HepG2 (cell line): Measurements from ENCODE around the gene C9orf43. TPM values are rescaled to one million over a fixed set of nuclear protein-coding genes. Genes with fewer than 3 reads are reported as not detected.
A peak's percentile ranks its signal among the peaks of the same experiment; 100 is the strongest.

Experiments used
- AGO1 ChIP-seq: fragments of 200-400 bp; formaldehyde crosslinking; IDR thresholded peaks from 2 replicates; pipeline ENCODE4 v1.6.1; 2017; ENCODE audit warnings: mild to moderate bottlenecking, low read depth, low read length, moderate library complexity; ENCODE audit not compliant: poor library complexity, severe bottlenecking
- ARHGAP35 ChIP-seq: sonication (generic); formaldehyde crosslinking; IDR thresholded peaks from 2 replicates; pipeline ENCODE4 v1.9.0; 2022; ENCODE audit warnings: mild to moderate bottlenecking, inconsistent platforms, moderate library complexity, missing genetic modification reagents, borderline replicate concordance
- ATRX ChIP-seq: sonication (generic); formaldehyde crosslinking; IDR thresholded peaks from 2 replicates; pipeline ENCODE4 v1.4.0; 2020; ENCODE audit warnings: missing genetic modification reagents, borderline replicate concordance
- IRF2 ChIP-seq: IDR thresholded peaks from 2 replicates; pipeline ENCODE4 v1.6.1; 2018; ENCODE audit warnings: missing genetic modification reagents, missing compliant biosample characterization
- MZF1 ChIP-seq: sonication (generic); formaldehyde crosslinking; IDR thresholded peaks from 2 replicates; pipeline ENCODE4 v1.8.1; 2023; ENCODE audit warnings: mild to moderate bottlenecking, missing genetic modification reagents, borderline replicate concordance
- NRL ChIP-seq: sonication (generic); formaldehyde crosslinking; IDR thresholded peaks from 2 replicates; pipeline ENCODE4 v1.5.0; 2020; ENCODE audit warnings: missing genetic modification reagents, mild to moderate bottlenecking, moderate library complexity, borderline replicate concordance
- SRSF9 ChIP-seq: fragments of 200-400 bp; formaldehyde crosslinking; IDR thresholded peaks from 2 replicates; pipeline ENCODE4 v1.6.1; 2018; ENCODE audit warnings: borderline replicate concordance, mild to moderate bottlenecking, low read depth, low read length; ENCODE audit not compliant: insufficient read depth, poor library complexity, severe bottlenecking
- ZBTB21 ChIP-seq: sonication (generic); formaldehyde crosslinking; IDR thresholded peaks from 2 replicates; pipeline ENCODE4 v1.4.0; 2020; ENCODE audit warnings: missing genetic modification reagents
- ZFAT ChIP-seq: sonication (generic); formaldehyde crosslinking; conservative IDR thresholded peaks from 2 replicates; pipeline ENCODE4 v1.8.1; 2023; ENCODE audit warnings: missing genetic modification reagents, inconsistent platforms
- polyA plus RNA-seq, 8 experiments: library from polyadenylated mRNA; depleted of rRNA in 3 of 8; stranded (reverse) in 7 of 8; unstranded in 1 of 8; fragments of >200 nt; fragmentation: Illumina TruSeq in 4 of 8; extraction: Trizol in 4 of 8; gene quantifications; 2 replicates each; pipeline versions ENCODE4 v1.2.1 to v1.2.3, GENCODE V29; 2011 to 2016; ENCODE audit warnings: low read depth in 4 of 8, missing spikeins in 1 of 8, mixed read lengths in 1 of 8; ENCODE audit not compliant: insufficient read depth in 1 of 8
- total RNA-seq, 5 experiments: library from RNA; depleted of rRNA; stranded (reverse); fragments of >200 nt; fragmentation: Illumina TruSeq; extraction: Trizol; gene quantifications; 2 replicates each; pipeline ENCODE4 v1.2.3, GENCODE V29; 2016; ENCODE audit warnings: low read depth in 1 of 5
- TF ChIP-seq, protein P1 (sequence below): sonication (generic); formaldehyde crosslinking; IDR thresholded peaks from 2 replicates; pipeline ENCODE4 v1.4.0; 2020; ENCODE audit warnings: mild to moderate bottlenecking, missing genetic modification reagents
- TF ChIP-seq, protein P2 (sequence below): sonication (generic); formaldehyde crosslinking; IDR thresholded peaks from 2 replicates; pipeline ENCODE4 v1.8.1; 2023; ENCODE audit warnings: mild to moderate bottlenecking, inconsistent platforms, moderate library complexity, missing genetic modification reagents, borderline replicate concordance
- TF ChIP-seq, protein P3 (sequence below): sonication (generic); formaldehyde crosslinking; IDR thresholded peaks from 2 replicates; pipeline ENCODE4 v1.5.1; 2020; ENCODE audit warnings: mild to moderate bottlenecking, moderate library complexity, missing genetic modification reagents
- TF ChIP-seq, protein P4 (sequence below): sonication (generic); formaldehyde crosslinking; IDR thresholded peaks from 2 replicates; pipeline ENCODE4 v1.4.0; 2020; ENCODE audit warnings: missing genetic modification reagents
- TF ChIP-seq, protein P5 (sequence below): sonication (generic); formaldehyde crosslinking; IDR thresholded peaks from 2 replicates; pipeline ENCODE4 v1.4.0; 2020; ENCODE audit warnings: mild to moderate bottlenecking, low read depth, missing genetic modification reagents

The C9orf43 gene
- total and polyA plus RNA-seq, 2 of the 13 experiments (the other 11 are each of a cell fraction or from before 2014, with no cell fraction given): 0.24 to 0.31 TPM

DNA sequence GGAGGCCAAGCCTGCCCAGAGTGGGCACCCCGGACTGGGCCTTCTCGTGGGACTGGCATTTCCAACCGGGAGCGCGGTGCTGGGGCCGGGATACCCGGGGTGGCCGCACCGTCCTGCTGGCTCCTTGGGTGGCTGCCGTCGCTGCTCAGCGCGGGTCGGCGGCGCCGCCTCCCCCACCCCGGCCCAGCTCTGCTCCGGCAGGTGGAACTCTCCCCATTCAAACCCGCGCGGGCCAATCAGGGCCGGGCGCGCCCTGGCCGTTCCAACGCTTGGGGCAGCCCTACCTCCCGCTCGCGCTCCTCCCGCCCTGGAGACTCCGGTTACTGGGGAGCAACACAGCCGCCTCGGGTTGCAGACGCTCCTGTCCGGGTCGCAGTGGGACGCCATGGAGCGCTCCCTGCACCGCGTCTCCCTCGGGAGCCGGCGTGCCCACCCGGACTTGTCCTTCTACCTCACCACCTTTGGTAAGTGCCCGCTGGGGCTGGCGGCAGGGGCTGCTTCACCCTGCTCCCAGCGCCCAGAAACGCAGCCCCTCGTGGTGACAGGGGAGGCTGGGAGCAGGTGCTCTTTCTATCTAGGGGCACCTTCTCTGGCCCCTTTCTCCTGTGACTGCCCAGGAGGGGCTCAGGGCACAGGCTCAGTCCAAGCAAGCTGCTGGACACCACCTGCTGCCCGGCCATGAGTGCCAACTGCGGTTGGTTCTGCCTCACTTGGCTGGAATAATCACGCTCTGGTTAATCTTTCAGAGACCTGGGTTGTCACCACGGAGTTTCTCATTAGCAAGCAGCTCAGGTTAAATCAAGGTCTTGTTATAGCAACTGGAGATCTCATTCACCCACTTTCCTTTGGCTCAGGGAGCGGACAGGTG, 53.1 kb downstream of the C9orf43 start, which contains the start of gene RGS3 (continued):
- TF ChIP-seq, protein P1, sequence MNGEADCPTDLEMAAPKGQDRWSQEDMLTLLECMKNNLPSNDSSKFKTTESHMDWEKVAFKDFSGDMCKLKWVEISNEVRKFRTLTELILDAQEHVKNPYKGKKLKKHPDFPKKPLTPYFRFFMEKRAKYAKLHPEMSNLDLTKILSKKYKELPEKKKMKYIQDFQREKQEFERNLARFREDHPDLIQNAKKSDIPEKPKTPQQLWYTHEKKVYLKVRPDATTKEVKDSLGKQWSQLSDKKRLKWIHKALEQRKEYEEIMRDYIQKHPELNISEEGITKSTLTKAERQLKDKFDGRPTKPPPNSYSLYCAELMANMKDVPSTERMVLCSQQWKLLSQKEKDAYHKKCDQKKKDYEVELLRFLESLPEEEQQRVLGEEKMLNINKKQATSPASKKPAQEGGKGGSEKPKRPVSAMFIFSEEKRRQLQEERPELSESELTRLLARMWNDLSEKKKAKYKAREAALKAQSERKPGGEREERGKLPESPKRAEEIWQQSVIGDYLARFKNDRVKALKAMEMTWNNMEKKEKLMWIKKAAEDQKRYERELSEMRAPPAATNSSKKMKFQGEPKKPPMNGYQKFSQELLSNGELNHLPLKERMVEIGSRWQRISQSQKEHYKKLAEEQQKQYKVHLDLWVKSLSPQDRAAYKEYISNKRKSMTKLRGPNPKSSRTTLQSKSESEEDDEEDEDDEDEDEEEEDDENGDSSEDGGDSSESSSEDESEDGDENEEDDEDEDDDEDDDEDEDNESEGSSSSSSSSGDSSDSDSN (CRISPR knock-in tag): peak; percentile 81
- TF ChIP-seq AGO1: no peak
- TF ChIP-seq NRL: peak; percentile 71; the same call in 1 of the 2 replicates
- TF ChIP-seq, protein P2, sequence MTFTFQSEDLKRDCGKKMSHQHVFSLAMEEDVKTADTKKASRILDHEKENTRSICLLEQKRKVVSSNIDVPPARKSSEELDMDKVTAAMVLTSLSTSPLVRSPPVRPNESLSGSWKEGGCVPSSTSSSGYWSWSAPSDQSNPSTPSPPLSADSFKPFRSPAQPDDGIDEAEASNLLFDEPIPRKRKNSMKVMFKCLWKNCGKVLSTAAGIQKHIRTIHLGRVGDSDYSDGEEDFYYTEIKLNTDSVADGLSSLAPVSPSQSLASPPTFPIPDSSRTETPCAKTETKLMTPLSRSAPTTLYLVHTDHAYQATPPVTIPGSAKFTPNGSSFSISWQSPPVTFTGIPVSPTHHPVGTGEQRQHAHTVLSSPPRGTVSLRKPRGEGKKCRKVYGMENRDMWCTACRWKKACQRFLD: 0 out of 2 replicates have a peak, but pooled peaks have one; percentile 35
- TF ChIP-seq ZBTB21: no peak
- TF ChIP-seq, protein P3, sequence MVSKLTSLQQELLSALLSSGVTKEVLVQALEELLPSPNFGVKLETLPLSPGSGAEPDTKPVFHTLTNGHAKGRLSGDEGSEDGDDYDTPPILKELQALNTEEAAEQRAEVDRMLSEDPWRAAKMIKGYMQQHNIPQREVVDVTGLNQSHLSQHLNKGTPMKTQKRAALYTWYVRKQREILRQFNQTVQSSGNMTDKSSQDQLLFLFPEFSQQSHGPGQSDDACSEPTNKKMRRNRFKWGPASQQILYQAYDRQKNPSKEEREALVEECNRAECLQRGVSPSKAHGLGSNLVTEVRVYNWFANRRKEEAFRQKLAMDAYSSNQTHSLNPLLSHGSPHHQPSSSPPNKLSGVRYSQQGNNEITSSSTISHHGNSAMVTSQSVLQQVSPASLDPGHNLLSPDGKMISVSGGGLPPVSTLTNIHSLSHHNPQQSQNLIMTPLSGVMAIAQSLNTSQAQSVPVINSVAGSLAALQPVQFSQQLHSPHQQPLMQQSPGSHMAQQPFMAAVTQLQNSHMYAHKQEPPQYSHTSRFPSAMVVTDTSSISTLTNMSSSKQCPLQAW (CRISPR knock-in tag): no peak; the same call in 1 of the 2 replicates
- TF ChIP-seq, protein P4, sequence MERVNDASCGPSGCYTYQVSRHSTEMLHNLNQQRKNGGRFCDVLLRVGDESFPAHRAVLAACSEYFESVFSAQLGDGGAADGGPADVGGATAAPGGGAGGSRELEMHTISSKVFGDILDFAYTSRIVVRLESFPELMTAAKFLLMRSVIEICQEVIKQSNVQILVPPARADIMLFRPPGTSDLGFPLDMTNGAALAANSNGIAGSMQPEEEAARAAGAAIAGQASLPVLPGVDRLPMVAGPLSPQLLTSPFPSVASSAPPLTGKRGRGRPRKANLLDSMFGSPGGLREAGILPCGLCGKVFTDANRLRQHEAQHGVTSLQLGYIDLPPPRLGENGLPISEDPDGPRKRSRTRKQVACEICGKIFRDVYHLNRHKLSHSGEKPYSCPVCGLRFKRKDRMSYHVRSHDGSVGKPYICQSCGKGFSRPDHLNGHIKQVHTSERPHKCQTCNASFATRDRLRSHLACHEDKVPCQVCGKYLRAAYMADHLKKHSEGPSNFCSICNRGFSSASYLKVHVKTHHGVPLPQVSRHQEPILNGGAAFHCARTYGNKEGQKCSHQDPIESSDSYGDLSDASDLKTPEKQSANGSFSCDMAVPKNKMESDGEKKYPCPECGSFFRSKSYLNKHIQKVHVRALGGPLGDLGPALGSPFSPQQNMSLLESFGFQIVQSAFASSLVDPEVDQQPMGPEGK (CRISPR knock-in tag): peak; percentile 59; the same call in 1 of the 2 replicates
- no peak for TF ChIP-seq ATRX
- no peak; the same call in 1 of the 2 replicates for TF ChIP-seq ARHGAP35 (CRISPR knock-in tag)
- TF ChIP-seq MZF1: 0 out of 2 replicates have a peak, but pooled peaks have one; percentile 36
- TF ChIP-seq, protein P5, sequence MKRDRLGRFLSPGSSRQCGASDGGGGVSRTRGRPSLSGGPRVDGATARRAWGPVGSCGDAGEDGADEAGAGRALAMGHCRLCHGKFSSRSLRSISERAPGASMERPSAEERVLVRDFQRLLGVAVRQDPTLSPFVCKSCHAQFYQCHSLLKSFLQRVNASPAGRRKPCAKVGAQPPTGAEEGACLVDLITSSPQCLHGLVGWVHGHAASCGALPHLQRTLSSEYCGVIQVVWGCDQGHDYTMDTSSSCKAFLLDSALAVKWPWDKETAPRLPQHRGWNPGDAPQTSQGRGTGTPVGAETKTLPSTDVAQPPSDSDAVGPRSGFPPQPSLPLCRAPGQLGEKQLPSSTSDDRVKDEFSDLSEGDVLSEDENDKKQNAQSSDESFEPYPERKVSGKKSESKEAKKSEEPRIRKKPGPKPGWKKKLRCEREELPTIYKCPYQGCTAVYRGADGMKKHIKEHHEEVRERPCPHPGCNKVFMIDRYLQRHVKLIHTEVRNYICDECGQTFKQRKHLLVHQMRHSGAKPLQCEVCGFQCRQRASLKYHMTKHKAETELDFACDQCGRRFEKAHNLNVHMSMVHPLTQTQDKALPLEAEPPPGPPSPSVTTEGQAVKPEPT (CRISPR knock-in tag): peak; percentile 74; the same call in 1 of the 2 replicates
- TF ChIP-seq ZFAT (CRISPR knock-in tag): 0 out of 2 replicates have a peak, but pooled peaks have one; percentile 28
- TF ChIP-seq SRSF9: no peak
- 0 out of 2 replicates have a peak, but pooled peaks have one; percentile 36 for TF ChIP-seq IRF2 (CRISPR knock-in tag)
